ENCODE measurements around the gene ZNF407.
A peak's percentile ranks its signal among the peaks of the same experiment; 100 is the strongest.

- TF ChIP-seq CTCF (IDR thresholded peaks at IDR 0.05; ENCODE audit: insufficient read depth, low read length, poor library complexity, severe bottlenecking) (peak; percentile 86), EZH2phosphoT487 (conservative IDR thresholded peaks at IDR 0.05; ENCODE audit: low read length) (no peak)
These were observed 221.9 kb downstream of the ZNF407 start for GRCh38 chr18:74819433-74820059.
